Measurements from ENCODE around the gene CCNE1. TPM values are rescaled to one million over a fixed set of nuclear protein-coding genes. Genes with fewer than 3 reads are reported as not detected.

CCNE1 gene
- total and polyA plus RNA-seq, 10 of the 15 experiments (the other 5 are each of a cell fraction or from before 2014, with no cell fraction given), result 6.3 to 44.2 (median 35.8) TPM

DNA sequence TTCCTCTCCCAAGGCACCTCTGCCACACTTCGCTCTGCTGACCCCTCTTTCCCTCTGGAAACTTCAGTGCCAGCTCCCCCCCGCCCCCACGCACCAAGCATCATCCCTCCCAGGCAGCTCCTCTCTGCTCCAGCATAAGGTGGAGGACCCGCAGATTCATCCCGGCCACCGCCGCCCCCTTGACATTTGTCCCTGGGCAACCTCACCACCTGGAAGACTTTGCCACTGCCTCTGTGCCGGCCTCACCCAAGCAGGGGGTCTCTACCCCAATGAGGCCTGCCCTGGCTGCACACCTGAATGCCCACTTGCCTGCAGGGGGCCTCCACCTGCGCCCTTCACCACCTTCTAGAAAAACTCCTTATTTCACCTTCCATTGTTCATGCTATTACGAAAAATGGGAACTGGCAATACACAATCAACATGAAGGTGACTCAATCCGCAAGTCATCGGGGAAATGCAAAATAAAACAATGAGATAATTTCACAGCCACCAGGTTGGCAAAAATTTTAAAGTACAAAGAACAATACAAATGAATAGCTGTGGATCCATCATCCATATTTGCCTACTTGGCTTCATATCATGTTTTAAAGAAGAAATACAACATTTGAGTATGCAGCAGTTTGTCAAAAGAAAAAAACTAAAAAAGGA is 21.9 kb downstream of the CCNE1 start (continued):
- TF ChIP-seq, protein P1, sequence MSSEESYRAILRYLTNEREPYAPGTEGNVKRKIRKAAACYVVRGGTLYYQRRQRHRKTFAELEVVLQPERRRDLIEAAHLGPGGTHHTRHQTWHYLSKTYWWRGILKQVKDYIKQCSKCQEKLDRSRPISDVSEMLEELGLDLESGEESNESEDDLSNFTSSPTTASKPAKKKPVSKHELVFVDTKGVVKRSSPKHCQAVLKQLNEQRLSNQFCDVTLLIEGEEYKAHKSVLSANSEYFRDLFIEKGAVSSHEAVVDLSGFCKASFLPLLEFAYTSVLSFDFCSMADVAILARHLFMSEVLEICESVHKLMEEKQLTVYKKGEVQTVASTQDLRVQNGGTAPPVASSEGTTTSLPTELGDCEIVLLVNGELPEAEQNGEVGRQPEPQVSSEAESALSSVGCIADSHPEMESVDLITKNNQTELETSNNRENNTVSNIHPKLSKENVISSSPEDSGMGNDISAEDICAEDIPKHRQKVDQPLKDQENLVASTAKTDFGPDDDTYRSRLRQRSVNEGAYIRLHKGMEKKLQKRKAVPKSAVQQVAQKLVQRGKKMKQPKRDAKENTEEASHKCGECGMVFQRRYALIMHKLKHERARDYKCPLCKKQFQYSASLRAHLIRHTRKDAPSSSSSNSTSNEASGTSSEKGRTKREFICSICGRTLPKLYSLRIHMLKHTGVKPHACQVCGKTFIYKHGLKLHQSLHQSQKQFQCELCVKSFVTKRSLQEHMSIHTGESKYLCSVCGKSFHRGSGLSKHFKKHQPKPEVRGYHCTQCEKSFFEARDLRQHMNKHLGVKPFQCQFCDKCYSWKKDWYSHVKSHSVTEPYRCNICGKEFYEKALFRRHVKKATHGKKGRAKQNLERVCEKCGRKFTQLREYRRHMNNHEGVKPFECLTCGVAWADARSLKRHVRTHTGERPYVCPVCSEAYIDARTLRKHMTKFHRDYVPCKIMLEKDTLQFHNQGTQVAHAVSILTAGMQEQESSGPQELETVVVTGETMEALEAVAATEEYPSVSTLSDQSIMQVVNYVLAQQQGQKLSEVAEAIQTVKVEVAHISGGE (CRISPR knock-in tag; IDR thresholded peaks at IDR 0.05), result no peak
- TF ChIP-seq CHD1 (IDR thresholded peaks at IDR 0.05; ENCODE audit: low read depth, low read length) (no peak), NFIC (IDR thresholded peaks at IDR 0.05; ENCODE audit: low read depth, low read length) (peak; percentile 41; the same call in 1 of the 2 replicates), NBN (IDR thresholded peaks at IDR 0.05) (no peak), ZBED1 (IDR thresholded peaks at IDR 0.05; ENCODE audit: borderline replicate concordance) (no peak), TBL1XR1 (IDR thresholded peaks at IDR 0.05; ENCODE audit: low read depth, low read length) (no peak), NR2C2 (IDR thresholded peaks at IDR 0.05; ENCODE audit: borderline replicate concordance, control insufficient read depth, insufficient read length, low read depth) (no peak), SRF (IDR thresholded peaks at IDR 0.05; ENCODE audit: low read depth in 2 of 2, low read length in 2 of 2) (no peak), RBBP5 (conservative IDR thresholded peaks at IDR 0.05) (no peak), NRF1 (conservative IDR thresholded peaks at IDR 0.05; ENCODE audit: low read depth, low read length) (no peak), BCL11A (IDR thresholded peaks at IDR 0.05; ENCODE audit: low read depth, low read length) (no peak), KAT2A (conservative IDR thresholded peaks at IDR 0.05; ENCODE audit: control insufficient read depth, low read depth, low read length) (no peak), SUZ12 (IDR thresholded peaks at IDR 0.05; ENCODE audit: unreplicated experiment) (no peak)
- TF ChIP-seq, protein P2, sequence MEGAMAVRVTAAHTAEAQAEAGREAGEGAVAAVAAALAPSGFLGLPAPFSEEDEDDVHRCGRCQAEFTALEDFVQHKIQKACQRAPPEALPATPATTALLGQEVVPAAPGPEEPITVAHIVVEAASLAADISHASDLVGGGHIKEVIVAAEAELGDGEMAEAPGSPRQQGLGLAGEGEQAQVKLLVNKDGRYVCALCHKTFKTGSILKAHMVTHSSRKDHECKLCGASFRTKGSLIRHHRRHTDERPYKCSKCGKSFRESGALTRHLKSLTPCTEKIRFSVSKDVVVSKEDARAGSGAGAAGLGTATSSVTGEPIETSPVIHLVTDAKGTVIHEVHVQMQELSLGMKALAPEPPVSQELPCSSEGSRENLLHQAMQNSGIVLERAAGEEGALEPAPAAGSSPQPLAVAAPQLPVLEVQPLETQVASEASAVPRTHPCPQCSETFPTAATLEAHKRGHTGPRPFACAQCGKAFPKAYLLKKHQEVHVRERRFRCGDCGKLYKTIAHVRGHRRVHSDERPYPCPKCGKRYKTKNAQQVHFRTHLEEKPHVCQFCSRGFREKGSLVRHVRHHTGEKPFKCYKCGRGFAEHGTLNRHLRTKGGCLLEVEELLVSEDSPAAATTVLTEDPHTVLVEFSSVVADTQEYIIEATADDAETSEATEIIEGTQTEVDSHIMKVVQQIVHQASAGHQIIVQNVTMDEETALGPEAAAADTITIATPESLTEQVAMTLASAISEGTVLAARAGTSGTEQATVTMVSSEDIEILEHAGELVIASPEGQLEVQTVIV (IDR thresholded peaks at IDR 0.05; ENCODE audit: borderline replicate concordance, partially characterized antibody), result no peak
- TF ChIP-seq, protein P3, sequence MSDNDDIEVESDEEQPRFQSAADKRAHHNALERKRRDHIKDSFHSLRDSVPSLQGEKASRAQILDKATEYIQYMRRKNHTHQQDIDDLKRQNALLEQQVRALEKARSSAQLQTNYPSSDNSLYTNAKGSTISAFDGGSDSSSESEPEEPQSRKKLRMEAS (IDR thresholded peaks at IDR 0.05; ENCODE audit: low read depth, low read length), result no peak
- TF ChIP-seq, protein P4, sequence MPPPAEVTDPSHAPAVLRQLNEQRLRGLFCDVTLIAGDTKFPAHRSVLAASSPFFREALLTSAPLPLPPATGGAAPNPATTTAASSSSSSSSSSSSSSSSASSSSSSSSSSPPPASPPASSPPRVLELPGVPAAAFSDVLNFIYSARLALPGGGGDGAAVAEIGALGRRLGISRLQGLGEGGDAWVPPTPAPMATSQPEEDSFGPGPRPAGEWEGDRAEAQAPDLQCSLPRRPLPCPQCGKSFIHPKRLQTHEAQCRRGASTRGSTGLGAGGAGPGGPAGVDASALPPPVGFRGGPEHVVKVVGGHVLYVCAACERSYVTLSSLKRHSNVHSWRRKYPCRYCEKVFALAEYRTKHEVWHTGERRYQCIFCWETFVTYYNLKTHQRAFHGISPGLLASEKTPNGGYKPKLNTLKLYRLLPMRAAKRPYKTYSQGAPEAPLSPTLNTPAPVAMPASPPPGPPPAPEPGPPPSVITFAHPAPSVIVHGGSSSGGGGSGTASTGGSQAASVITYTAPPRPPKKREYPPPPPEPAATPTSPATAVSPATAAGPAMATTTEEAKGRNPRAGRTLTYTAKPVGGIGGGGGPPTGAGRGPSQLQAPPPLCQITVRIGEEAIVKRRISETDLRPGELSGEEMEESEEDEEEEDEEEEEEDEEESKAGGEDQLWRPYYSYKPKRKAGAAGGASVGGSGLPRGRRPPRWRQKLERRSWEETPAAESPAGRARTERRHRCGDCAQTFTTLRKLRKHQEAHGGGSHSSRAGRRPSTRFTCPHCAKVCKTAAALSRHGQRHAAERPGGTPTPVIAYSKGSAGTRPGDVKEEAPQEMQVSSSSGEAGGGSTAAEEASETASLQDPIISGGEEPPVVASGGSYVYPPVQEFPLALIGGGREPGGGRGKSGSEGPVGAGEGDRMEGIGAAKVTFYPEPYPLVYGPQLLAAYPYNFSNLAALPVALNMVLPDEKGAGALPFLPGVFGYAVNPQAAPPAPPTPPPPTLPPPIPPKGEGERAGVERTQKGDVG (CRISPR knock-in tag; IDR thresholded peaks at IDR 0.05), result no peak
- TF ChIP-seq, protein P5, sequence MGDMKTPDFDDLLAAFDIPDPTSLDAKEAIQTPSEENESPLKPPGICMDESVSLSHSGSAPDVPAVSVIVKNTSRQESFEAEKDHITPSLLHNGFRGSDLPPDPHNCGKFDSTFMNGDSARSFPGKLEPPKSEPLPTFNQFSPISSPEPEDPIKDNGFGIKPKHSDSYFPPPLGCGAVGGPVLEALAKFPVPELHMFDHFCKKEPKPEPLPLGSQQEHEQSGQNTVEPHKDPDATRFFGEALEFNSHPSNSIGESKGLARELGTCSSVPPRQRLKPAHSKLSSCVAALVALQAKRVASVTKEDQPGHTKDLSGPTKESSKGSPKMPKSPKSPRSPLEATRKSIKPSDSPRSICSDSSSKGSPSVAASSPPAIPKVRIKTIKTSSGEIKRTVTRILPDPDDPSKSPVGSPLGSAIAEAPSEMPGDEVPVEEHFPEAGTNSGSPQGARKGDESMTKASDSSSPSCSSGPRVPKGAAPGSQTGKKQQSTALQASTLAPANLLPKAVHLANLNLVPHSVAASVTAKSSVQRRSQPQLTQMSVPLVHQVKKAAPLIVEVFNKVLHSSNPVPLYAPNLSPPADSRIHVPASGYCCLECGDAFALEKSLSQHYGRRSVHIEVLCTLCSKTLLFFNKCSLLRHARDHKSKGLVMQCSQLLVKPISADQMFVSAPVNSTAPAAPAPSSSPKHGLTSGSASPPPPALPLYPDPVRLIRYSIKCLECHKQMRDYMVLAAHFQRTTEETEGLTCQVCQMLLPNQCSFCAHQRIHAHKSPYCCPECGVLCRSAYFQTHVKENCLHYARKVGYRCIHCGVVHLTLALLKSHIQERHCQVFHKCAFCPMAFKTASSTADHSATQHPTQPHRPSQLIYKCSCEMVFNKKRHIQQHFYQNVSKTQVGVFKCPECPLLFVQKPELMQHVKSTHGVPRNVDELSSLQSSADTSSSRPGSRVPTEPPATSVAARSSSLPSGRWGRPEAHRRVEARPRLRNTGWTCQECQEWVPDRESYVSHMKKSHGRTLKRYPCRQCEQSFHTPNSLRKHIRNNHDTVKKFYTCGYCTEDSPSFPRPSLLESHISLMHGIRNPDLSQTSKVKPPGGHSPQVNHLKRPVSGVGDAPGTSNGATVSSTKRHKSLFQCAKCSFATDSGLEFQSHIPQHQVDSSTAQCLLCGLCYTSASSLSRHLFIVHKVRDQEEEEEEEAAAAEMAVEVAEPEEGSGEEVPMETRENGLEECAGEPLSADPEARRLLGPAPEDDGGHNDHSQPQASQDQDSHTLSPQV (IDR thresholded peaks at IDR 0.05), result no peak
